Epithelial cell of alveolus of lung (primary cell): ENCODE results near the gene DCLRE1A. TPM values are rescaled to one million over a fixed set of nuclear protein-coding genes. Genes with fewer than 3 reads are reported as not detected.

Experiments
- total RNA-seq: library from RNA; depleted of rRNA; stranded (reverse); fragments of >200 nt; gene quantifications from 2 replicates; pipeline ENCODE4 v1.2.1, GENCODE V29; 2015

Gene DCLRE1A
- 4.1 and 5.4 TPM in 2 replicates for total RNA-seq

DNA sequence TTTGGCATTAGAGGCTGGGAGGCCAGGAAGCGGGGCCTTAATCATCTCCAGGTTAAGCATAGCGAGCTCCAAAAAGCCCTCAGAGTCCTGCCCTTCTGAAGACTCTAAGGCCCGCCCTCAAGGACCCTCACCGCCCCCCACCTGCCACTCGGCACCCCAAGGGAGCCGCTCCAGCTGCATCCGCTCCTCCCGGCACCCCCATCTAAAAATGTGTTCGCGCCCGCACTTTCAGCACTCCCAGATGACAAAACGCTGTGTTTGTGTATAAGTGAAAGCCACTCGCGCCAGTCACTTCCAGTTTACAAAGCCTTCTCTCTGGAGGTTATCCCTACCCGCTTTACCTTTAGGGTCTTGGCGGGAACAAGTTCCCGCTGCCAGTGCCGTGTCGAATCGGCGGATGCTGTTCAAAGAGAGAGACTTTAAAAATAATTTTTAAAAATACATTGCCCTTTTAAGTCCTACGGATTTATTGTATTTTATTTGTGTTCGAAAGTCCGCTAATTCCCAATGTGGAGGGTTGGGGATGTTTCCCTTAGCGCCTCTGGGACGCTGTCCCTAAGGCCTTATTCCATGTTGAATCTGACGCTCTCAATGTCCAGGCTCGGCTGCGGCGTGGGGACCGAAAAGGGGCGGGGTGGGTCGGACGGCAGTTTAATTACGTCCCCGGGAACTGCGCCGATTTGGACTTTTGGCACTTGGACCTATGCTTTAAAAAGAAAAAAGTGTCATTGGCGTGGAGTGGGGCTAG, at the start of gene DCLRE1A, which contains the start of gene NHLRC2:
Gene DCLRE1A (minus strand): TSS at position 70 of the 748 bp plus-strand sequence. CDS start 900 bp downstream, outside the sequence.
Gene NHLRC2 (plus strand): TSS at position 649 of the 748 bp plus-strand sequence. CDS start 212 bp downstream, outside the sequence.

Other genes with a start within 250 kb of the DCLRE1A start
- not detected in 2 replicates for gene NRAP, start 190.0 kb downstream of the DCLRE1A start, total RNA-seq
- gene CASP7, start 174.2 kb downstream of the DCLRE1A start, total RNA-seq = 19.5 and 34.6 TPM in 2 replicates
- not detected in 2 replicates for gene PLEKHS1, start 102.4 kb downstream of the DCLRE1A start, total RNA-seq
- 9.2 and 15.2 TPM in 2 replicates for gene NHLRC2, start 579 bp upstream of the DCLRE1A start, total RNA-seq
- 0.13 TPM in 1 of 2 replicates, not detected in the other for gene ADRB1, start 189.8 kb upstream of the DCLRE1A start, total RNA-seq